Right ventricle myocardium superior (tissue), 1 donor: Measurements from ENCODE around the gene NCR1. TPM values are rescaled to one million over a fixed set of nuclear protein-coding genes. Genes with fewer than 3 reads are reported as not detected.
"Not testable (repeated sequence)": the region's sequence is repeated elsewhere in the genome, so short reads cannot be mapped to it uniquely, and the experiment has no call there.

Source experiments
- ATAC-seq: fragments of 200-7000 bp; cut with Tn5 transposase; one replicate; pipeline ENCODE4 v1.9.1; 2020; ENCODE audit warnings: mild to moderate bottlenecking; ENCODE audit not compliant: poor library complexity
- DNase-seq: peaks from one replicate; pipeline ENCODE4 v3.0.0-alpha.2; 2020
- intact Hi-C: fragments of 100-400 bp; cut with DNase I; formaldehyde crosslinking; loops from one replicate; pipeline ENCODE4 v1.11.2; 2022
- long read RNA-seq: library from polyadenylated mRNA; unstranded; transcript quantifications from one replicate; pipeline ENCODE4 v2.0.0, GENCODE V29; 2021
- total RNA-seq: library from RNA; stranded (reverse); fragmentation: NEBNext Ultra II Directional; extraction: Animal tissue kit (Norgen Biotek cat#: 25700); gene quantifications from one replicate; pipeline ENCODE4 v1.2.1, GENCODE V29; 2021
- donor health status: DM: no; HTN: yes; CAD: no; lungs with severe emphysema.

Gene NCR1, protein sequence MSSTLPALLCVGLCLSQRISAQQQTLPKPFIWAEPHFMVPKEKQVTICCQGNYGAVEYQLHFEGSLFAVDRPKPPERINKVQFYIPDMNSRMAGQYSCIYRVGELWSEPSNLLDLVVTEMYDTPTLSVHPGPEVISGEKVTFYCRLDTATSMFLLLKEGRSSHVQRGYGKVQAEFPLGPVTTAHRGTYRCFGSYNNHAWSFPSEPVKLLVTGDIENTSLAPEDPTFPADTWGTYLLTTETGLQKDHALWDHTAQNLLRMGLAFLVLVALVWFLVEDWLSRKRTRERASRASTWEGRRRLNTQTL
- total RNA-seq: not detected
- long read RNA-seq: 0 reads

DNA sequence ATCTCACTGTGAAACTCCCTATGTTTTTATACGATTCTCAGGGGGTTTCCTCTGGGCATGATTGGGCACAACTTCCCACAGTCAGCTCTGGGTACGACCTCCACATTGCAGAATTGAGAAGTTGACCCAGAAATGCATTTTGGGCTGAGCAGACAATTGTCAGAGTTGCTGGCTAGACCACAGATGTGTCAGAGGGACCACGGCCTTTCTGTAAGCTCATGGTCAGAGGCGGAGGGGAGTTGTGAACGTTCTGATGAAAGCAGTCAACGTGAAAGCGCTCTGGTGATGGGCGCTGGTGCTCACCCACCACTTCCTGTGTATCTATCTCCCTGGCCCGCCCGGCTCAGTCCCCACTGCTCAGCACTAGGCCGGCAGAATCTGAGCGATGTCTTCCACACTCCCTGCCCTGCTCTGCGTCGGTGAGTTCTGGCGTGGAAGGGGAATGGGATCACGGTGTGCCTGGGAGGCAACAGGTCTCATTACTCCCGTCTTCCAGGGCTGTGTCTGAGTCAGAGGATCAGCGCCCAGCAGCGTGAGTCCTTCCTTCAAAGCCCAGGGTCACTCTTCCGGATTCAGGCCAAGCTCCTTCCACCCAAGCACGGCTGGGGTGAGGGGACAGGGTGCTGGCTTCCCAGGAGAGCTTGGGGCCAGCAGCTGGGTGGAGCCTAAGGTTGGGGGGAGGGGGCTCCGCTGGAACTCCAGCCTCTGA, at the start of gene NCR1:
TSS of gene NCR1 (plus strand) at position 346 of the 709 bp plus-strand sequence. CDS start at position 386, 40 bp downstream.
- ATAC-seq (no peak), DNase-seq (no peak)
- intact Hi-C loops: no loop called here

DNA sequence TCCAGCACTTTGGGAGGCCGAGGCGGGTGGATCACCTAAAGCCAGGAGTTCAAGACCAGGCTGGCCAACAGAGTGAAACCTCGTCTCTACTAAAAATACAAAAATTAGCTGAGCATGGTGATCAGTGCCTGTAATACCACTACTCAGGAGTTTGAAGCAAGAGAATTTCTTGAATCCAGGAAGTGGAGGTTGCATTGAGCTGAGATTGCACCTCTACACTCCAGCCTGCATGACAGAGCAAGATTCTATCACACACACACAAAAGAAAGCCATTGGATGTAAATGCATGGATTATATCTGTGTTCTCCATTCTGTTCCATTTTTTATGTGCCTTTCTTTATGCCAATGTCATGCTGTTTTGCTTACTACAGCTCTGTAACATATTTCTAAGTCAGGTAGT, 47.5 kb upstream of the NCR1 start:
- DNase-seq, ATAC-seq, intact Hi-C loops: not testable (repeated sequence)

GRCh38 chr19:54859421-54859820, 46.5 kb upstream of the NCR1 start:
- ATAC-seq, DNase-seq, intact Hi-C loops: not testable (repeated sequence)

- ATAC-seq, intact Hi-C loops, DNase-seq: not testable (repeated sequence)
These were observed 42.5 kb upstream of the NCR1 start for GRCh38 chr19:54863459-54863858.

- ATAC-seq (no peak), DNase-seq (no peak)
- intact Hi-C loops: no loop called here
These were observed 34.3 kb upstream of the NCR1 start for GRCh38 chr19:54871696-54872095.

- no peak for DNase-seq
- no peak for ATAC-seq
- intact Hi-C loops: no loop called here
These were observed 32.0 kb upstream of the NCR1 start, which contains the start of gene FCAR for GRCh38 chr19:54873990-54874389. Gene FCAR, plus strand, starts transcription at chr19:54874235. Its CDS starts 55 bp downstream, at chr19:54874290.

DNA sequence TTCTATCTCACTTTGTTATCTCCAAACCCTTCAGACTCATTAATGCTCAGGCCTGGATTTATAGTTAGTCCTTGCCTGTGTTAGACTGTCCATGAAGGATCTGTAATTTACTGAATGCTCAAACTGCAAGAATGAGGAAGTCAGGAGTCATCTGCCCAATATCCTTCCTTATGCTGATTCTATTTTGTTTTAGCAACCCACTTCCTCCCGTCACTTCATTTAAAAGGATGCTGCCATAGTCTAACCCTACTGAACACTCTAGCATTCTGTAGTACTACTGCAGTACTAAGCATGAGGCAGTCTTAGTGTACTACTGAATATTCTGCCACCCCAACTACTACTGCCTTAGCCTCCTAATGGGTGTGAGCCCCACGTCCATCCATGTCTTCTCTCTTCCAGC, 30.4 kb upstream of the NCR1 start:
- ATAC-seq (peak; percentile 25), DNase-seq (no peak)
- intact Hi-C loops: no loop called here

DNA sequence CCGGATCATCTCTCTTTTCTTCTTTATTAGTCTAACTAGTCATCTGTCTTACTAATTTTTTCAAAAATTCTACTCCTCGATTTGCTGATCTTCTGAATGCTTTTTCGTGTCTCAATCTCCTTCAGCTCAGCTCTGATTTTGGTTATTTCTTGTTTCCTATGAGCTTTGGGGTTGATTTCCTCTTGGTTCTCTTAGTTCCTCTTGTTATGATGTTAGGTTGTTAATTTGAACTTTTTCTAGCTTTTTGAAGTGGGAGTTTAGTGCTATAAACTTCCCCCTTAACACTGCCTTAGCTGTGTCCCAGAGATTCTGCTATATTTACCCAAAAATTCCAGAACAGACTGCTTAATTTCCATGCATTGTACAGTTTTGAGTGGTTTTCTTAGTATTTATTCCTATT, 28.5 kb upstream of the NCR1 start:
- no peak for DNase-seq
- intact Hi-C loops: no loop called here
- ATAC-seq: no peak

DNA sequence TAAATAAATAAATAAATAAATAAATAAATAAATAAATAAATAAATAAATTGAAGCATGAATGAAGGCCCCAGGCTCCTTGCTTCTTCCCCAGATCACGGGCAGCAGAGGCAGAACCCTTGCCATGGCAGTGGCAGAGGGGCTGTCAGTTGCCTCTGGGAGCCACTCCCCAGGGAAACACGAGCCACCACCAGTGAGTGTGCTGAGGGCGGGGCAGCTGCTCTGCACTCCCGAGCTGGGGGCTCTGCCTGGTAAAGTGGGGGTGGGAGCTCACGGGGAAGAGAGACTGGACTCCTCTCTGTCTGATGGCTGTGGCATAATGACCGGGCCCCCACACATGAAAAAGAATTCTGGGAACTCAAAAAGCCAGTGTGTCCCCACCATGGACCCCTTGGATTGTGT, 24.1 kb upstream of the NCR1 start:
- intact Hi-C loops: no loop called here
- DNase-seq (no peak), ATAC-seq (no peak)

DNA sequence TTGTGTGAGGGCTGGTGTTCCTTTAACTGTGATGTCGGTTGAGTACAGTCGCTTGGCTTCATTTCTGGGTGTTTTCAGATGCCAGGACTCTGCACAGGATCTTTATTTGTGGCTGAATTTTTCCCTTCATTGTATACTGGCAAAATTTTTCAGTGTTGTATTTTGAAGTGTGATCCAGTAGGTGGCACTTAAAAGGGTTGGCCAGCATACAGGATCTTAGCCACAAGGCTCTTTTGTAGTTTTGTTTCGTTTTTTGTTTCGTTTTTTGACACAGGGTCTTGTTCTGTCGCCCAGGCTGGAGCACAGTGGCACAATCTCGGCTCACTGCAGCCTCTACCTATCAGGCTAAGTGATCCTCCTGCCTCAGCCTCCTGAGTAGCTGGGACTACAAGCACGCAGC, 23.2 kb upstream of the NCR1 start:
- no peak for ATAC-seq
- intact Hi-C loops: no loop called here
- DNase-seq: no peak

- no peak for ATAC-seq
- DNase-seq: no peak
- intact Hi-C loops: no loop called here
These were observed 22.7 kb upstream of the NCR1 start for GRCh38 chr19:54883228-54883627.

DNA sequence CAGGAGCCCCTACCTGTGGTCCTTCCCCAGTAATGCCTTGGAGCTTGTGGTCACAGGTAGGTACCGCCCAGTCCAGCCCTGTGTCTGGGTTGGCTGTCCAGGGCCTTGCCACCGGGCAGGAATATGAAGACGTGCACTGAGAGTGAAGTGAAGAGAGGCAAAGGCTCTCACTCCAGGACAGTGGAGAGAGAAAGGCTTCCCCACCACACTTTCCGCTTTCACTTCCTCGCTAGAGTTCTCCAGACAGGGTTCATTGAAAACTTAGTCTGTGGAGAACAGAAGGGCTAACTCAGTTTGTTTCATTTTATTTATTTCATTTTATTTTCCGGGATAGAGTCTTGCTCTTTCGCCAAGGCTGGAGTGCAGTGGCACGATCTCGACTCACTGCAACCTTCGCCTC, 17.7 kb upstream of the NCR1 start:
- ATAC-seq: no peak
- DNase-seq: no peak
- intact Hi-C loops: no loop called here

GRCh38 chr19:54889566-54889965, 16.4 kb upstream of the NCR1 start:
- DNase-seq (no peak), ATAC-seq (no peak)
- intact Hi-C loops: no loop called here

DNA sequence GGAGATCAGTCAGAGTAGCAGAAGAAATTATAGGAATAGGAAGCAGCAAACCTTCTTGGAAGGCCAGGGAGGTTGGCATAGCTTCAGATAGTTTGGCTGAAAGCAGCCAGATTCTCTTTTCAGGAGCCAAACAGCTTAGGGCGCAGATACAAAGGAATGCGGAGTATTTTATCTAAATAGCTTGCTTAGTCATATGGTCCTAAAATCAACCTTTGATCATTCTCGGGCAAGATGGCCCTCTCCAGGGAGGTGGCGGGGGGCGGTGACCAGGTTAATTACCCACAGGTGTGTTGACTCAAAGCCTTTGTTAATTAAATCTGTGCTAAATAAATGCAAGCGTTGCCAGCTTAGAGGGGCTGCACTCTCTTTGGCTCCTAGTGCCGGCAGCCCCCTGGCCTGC, 12.5 kb upstream of the NCR1 start:
- ATAC-seq (no peak), DNase-seq (no peak)
- intact Hi-C loops: no loop called here

DNA sequence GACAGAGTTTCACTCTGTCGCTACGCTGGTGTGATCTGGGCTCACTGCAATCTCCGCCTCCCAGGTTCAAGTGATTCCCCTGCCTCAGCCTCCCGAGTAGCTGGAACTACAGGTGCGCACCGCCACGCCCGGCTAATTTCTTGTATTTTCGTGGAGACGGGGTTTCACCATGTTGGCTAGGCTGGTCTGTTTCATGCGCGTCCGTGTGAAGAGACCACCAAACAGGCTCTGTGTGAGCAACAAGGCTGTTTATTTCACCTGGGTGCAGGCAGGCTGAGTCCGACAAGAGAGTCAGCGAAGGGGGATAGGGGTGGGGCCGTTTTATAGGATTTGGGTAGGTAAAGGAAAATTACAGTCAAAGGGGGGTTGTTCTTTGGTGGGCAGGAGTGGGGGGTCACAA, 11.8 kb upstream of the NCR1 start:
- intact Hi-C loops, DNase-seq, ATAC-seq: not testable (repeated sequence)

- intact Hi-C loops: no loop called here
- ATAC-seq: no peak
- DNase-seq: no peak
These were observed 9.9 kb upstream of the NCR1 start for GRCh38 chr19:54896036-54896435.

DNA sequence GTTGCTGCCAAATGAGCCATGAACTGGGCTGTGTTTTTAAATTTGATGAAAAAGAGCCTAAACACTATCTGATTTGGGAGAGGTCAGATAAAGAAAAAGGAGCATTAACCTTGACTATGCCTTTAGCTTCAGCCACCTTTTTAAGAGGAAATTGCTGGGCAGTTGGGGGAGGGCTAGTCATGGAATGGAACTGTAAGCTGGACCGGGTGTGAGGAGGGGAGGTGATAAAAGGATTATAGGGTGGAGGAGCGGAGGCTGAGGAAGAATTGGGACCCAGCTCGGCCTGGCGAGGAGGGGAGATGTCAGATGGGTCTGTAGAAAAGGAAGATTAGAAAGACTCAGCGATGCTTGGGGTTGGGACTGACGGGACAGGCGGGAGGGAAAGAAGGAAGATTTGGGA, 7.3 kb upstream of the NCR1 start:
- intact Hi-C loops, DNase-seq, ATAC-seq: not testable (repeated sequence)

DNA sequence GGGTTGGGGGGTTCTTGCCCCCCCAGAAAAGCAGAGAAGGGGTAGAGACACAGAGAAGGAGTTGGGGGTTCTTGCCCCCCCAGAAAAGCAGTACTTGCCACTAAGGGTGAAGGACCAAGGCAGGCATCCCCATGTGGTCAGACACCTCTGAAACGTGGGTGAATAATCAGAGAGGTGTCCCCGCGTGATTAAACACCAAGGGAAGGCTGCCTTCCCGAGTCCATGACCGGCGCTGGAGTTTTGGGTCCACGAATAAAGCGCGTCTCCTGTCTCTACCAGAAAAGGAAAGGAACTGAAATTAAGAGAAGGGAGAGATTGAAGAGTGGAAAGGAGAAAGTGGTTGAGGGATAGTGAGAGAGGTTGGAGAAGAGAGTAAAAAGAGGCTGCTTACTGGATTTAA, 6.3 kb upstream of the NCR1 start:
- DNase-seq, intact Hi-C loops, ATAC-seq: not testable (repeated sequence)

GRCh38 chr19:54901153-54901552, 4.8 kb upstream of the NCR1 start:
- ATAC-seq, intact Hi-C loops: not testable (repeated sequence)
- DNase-seq: peak; percentile 62

- DNase-seq (no peak), ATAC-seq (no peak)
- intact Hi-C loops: no loop called here
These were observed 3.9 kb upstream of the NCR1 start for GRCh38 chr19:54902061-54902460.
